IMR-90 (cell line): ENCODE results near the gene SIDT1. TPM values are rescaled to one million over a fixed set of nuclear protein-coding genes. Genes with fewer than 3 reads are reported as not detected.

ENCODE experiments used
- ATAC-seq: fragments of 200-7000 bp; cut with Tn5 transposase; 2 replicates; pipeline ENCODE4 v1.9.1; 2020; ENCODE audit warnings: low read depth, mild to moderate bottlenecking, moderate library complexity
- BruUV-seq: library from RNA; stranded (reverse); fragments of 400-500 nt; replicated peaks from 2 replicates; lab custom pipeline; 2021; lab: Mats Ljungman, UMichigan
- CTCF ChIA-PET: fragments of 300-600 bp; formaldehyde crosslinking; extraction: SDS; loops from one replicate; lab custom pipeline; 2021; ENCODE audit warnings: antibody characterized with exemption; lab: Yijun Ruan, JAX
- POLR2A ChIA-PET: fragments of 300-600 bp; sonication (Branson Sonifier 250); formaldehyde crosslinking; loops from one replicate; lab custom pipeline; 2022; ENCODE audit warnings: antibody characterized with exemption; ENCODE audit not compliant: unreplicated experiment; lab: Charles Lee
- DNase-seq: peaks from one replicate; pipeline ENCODE4 v3.0.0; 2013
- H2AFZ ChIP-seq: replicated peaks from 2 replicates; pipeline ENCODE3; 2013; ENCODE audit warnings: low read length, mild to moderate bottlenecking; ENCODE audit not compliant: poor library complexity
- H2AK5ac ChIP-seq: 2 replicates; pipeline ENCODE4 v1.6.1; 2013; ENCODE audit warnings: low read depth, low read length, inconsistent platforms
- H2AK9ac ChIP-seq: replicated peaks from 2 replicates; pipeline ENCODE3; 2013; ENCODE audit warnings: mild to moderate bottlenecking, low read depth, low read length, moderate library complexity; ENCODE audit not compliant: poor library complexity
- H2BK120ac ChIP-seq: 2 replicates; pipeline ENCODE4 v1.6.1; 2013; ENCODE audit warnings: low read depth, low read length, inconsistent platforms
- H2BK15ac ChIP-seq: 3 replicates; pipeline ENCODE4 v1.6.1; 2013; ENCODE audit warnings: low read depth, low read length, inconsistent platforms
- H2BK20ac ChIP-seq: 2 replicates; pipeline ENCODE4 v1.6.1; 2013; ENCODE audit warnings: low read depth, mild to moderate bottlenecking, inconsistent platforms, low read length, moderate library complexity
- H2BK5ac ChIP-seq: 2 replicates; pipeline ENCODE4 v1.6.1; 2013; ENCODE audit warnings: mild to moderate bottlenecking, low read depth, low read length, inconsistent platforms; ENCODE audit not compliant: poor library complexity, severe bottlenecking
- H3K14ac ChIP-seq: replicated peaks from 2 replicates; pipeline ENCODE4 v1.6.1; 2013; ENCODE audit warnings: low read depth, low read length, inconsistent platforms
- H3K18ac ChIP-seq: 2 replicates; pipeline ENCODE4 v1.6.1; 2013; ENCODE audit warnings: low read depth, low read length, control low read depth
- H3K23ac ChIP-seq: 2 replicates; pipeline ENCODE4 v1.6.1; 2013; ENCODE audit warnings: low read depth, low read length, inconsistent platforms
- H3K27ac ChIP-seq: 2 replicates; pipeline ENCODE4 v1.5.1; 2013; ENCODE audit warnings: mild to moderate bottlenecking, control low read depth, low read length; ENCODE audit not compliant: insufficient read depth
- H3K27me3 ChIP-seq: 2 replicates; pipeline ENCODE4 v1.6.1; 2013; ENCODE audit warnings: low read length; ENCODE audit not compliant: control insufficient read depth, insufficient read depth
- H3K36me3 ChIP-seq: 2 replicates; pipeline ENCODE4 v1.6.1; 2013; ENCODE audit warnings: low read length, mixed read lengths; ENCODE audit not compliant: control insufficient read depth, insufficient read depth
- H3K4ac ChIP-seq: 2 replicates; pipeline ENCODE4 v1.6.1; 2013; ENCODE audit warnings: low read depth, low read length, inconsistent platforms
- H3K4me1 ChIP-seq: 2 replicates; pipeline ENCODE4 v1.6.1; 2013; ENCODE audit warnings: low read length, mixed read lengths; ENCODE audit not compliant: control insufficient read depth, insufficient read depth
- H3K4me2 ChIP-seq: 2 replicates; pipeline ENCODE4 v1.6.1; 2013; ENCODE audit warnings: low read depth, mild to moderate bottlenecking, control low read depth, low read length, moderate library complexity
- H3K4me3 ChIP-seq: 2 replicates; pipeline ENCODE4 v1.5.1; 2013; ENCODE audit warnings: low read depth, mild to moderate bottlenecking, control low read depth, low read length, moderate library complexity; ENCODE audit not compliant: insufficient read depth
- H3K56ac ChIP-seq: 2 replicates; pipeline ENCODE4 v1.6.1; 2013; ENCODE audit warnings: low read length, inconsistent platforms; ENCODE audit not compliant: insufficient read depth; ENCODE audit errors: extremely low read depth
- H3K79me1 ChIP-seq, 2 experiments: 2 replicates each; pipeline ENCODE4 v1.6.1; 2013; ENCODE audit warnings: low read length in 2 of 2, inconsistent platforms in 1 of 2, low read depth in 1 of 2
- H3K9ac ChIP-seq: 2 replicates; pipeline ENCODE4 v1.6.1; 2013; ENCODE audit warnings: low read depth, low read length, control low read depth
- H3K9me1 ChIP-seq: 2 replicates; pipeline ENCODE4 v1.6.1; 2013; ENCODE audit warnings: low read length, inconsistent platforms; ENCODE audit not compliant: insufficient read depth
- H3K9me3 ChIP-seq: 2 replicates; pipeline ENCODE4 v1.6.1; 2013; ENCODE audit warnings: low read length; ENCODE audit not compliant: control insufficient read depth, insufficient read depth
- H4K20me1 ChIP-seq: 2 replicates; pipeline ENCODE4 v1.6.1; 2013; ENCODE audit warnings: low read length, inconsistent platforms; ENCODE audit not compliant: insufficient read depth
- H4K5ac ChIP-seq: 2 replicates; pipeline ENCODE4 v1.6.1; 2013; ENCODE audit warnings: mild to moderate bottlenecking, low read depth, low read length, control low read depth
- H4K8ac ChIP-seq, 2 experiments: 2 replicates each; pipeline ENCODE4 v1.6.1; 2013; ENCODE audit warnings: low read depth in 2 of 2, low read length in 2 of 2, control low read depth in 1 of 2, inconsistent platforms in 1 of 2
- H4K91ac ChIP-seq: 2 replicates; pipeline ENCODE4 v1.6.1; 2013; ENCODE audit warnings: low read depth, low read length, inconsistent platforms; ENCODE audit not compliant: insufficient read depth
- BHLHE40 ChIP-seq: fragments of 150-350 bp; IDR thresholded peaks from 2 replicates; pipeline ENCODE4 v1.6.1; 2016; ENCODE audit warnings: mild to moderate bottlenecking, low read depth, low read length
- CEBPB ChIP-seq: IDR thresholded peaks from 2 replicates; pipeline ENCODE4 v1.6.1; 2012; ENCODE audit warnings: low read depth, low read length, improper control_type of control experiment
- CHD1 ChIP-seq: IDR thresholded peaks from 2 replicates; pipeline ENCODE4 v1.6.1; 2012; ENCODE audit warnings: low read depth, low read length, improper control_type of control experiment
- MAFK ChIP-seq: IDR thresholded peaks from 2 replicates; pipeline ENCODE4 v1.6.1; 2012; ENCODE audit warnings: low read depth, low read length, improper control_type of control experiment
- MXI1 ChIP-seq: IDR thresholded peaks from 2 replicates; pipeline ENCODE4 v1.6.1; 2012; ENCODE audit warnings: low read depth, mild to moderate bottlenecking, low read length, moderate library complexity, borderline replicate concordance
- NFE2L2 ChIP-seq: fragments of 150-350 bp; IDR thresholded peaks from 2 replicates; pipeline ENCODE4 v1.6.1; 2016; ENCODE audit warnings: low read depth, mild to moderate bottlenecking, low read length
- POLR2A ChIP-seq: IDR thresholded peaks from 2 replicates; pipeline ENCODE4 v1.6.1; 2012; ENCODE audit warnings: mild to moderate bottlenecking, low read depth, low read length
- RCOR1 ChIP-seq: IDR thresholded peaks from 2 replicates; pipeline ENCODE4 v1.6.1; 2012; ENCODE audit warnings: mild to moderate bottlenecking, low read length, improper control_type of control experiment; ENCODE audit not compliant: insufficient replicate concordance
- RFX5 ChIP-seq: IDR thresholded peaks from 2 replicates; pipeline ENCODE4 v1.8.0; 2012; ENCODE audit warnings: low read depth, mild to moderate bottlenecking, low read length, moderate library complexity
- USF2 ChIP-seq: fragments of 150-350 bp; IDR thresholded peaks from 2 replicates; pipeline ENCODE4 v1.6.1; 2017; ENCODE audit warnings: mild to moderate bottlenecking, antibody characterized with exemption, low read length, low read depth
- WGBS, 2 experiments: methylation state at CpG; one replicate each; pipeline versions ENCODE4 v1.1.5 to v1.1.7; 2013; ENCODE audit warnings: missing lambda C conversion rate in 2 of 2; ENCODE audit not compliant: insufficient read length in 1 of 2; ENCODE audit errors: extremely low coverage in 2 of 2; 5-methylcytosine and 5-hydroxymethylcytosine counted together
- dilution Hi-C: fragments of 300-500 bp; cut with HindIII; formaldehyde crosslinking; loops from one replicate; pipeline ENCODE4 v1.14.3; 2018; ENCODE audit warnings: low sequenced_read_pairs; ENCODE audit not compliant: unreplicated experiment
- in situ Hi-C: fragments of 300-500 bp; cut with MboI; formaldehyde crosslinking; loops from 3 replicates; pipeline ENCODE4 v1.14.3; 2019; ENCODE audit warnings: low sequenced_read_pairs, inconsistent platforms, mixed read lengths
- intact Hi-C: fragments of 100-400 bp; cut with micrococcal nuclease; formaldehyde crosslinking; loops from 2 replicates; pipeline ENCODE4 v1.10.0; 2022
- polyA plus RNA-seq, 3 experiments: library from polyadenylated mRNA; depleted of rRNA; stranded (reverse); fragments of >200 nt; gene quantifications; 2 replicates each; pipeline ENCODE4 v1.2.3, GENCODE V29; 2012; ENCODE audit warnings: low replicate concordance in 1 of 3
- total RNA-seq: library from RNA; depleted of rRNA; stranded (reverse); fragments of >200 nt; gene quantifications from 2 replicates; pipeline ENCODE4 v1.2.3, GENCODE V29; 2012

Gene SIDT1
- total and polyA plus RNA-seq, 2 of the 4 experiments (the other 2 are of a cell fraction): not detected

- dilution Hi-C loops (no loop called here), in situ Hi-C loops (no loop called here), intact Hi-C loops (no loop called here)
- WGBS, 2 experiments: no CpG with 5 or more reads among the region's 2 CpGs
- Histone ChIP-seq H3K4me2 (no peak overlapping the region), H2BK5ac (no peak overlapping the region), H3K36me3 (no peaks in the 10 kb centered on the region), H2BK120ac (no peak overlapping the region), H3K4ac (no peak overlapping the region), H3K4me3 (no peak overlapping the region), H3K9ac (no peak overlapping the region), H3K27me3 (peaks cover 19% of the 10 kb centered on the region), H3K9me1 (0 out of 2 replicates have a peak, but pooled peaks cover 2% of the 10 kb centered on the region), H2AK5ac (no peak overlapping the region), H4K5ac (no peak overlapping the region), H3K14ac (no peak overlapping the region), H4K8ac (no peak overlapping the region), H3K27ac (no peak overlapping the region), H2BK15ac (no peak overlapping the region), H3K56ac (no peak overlapping the region), H4K20me1 (no peaks in the 10 kb centered on the region), H3K18ac (no peak overlapping the region), H4K91ac (no peak overlapping the region), H3K23ac (no peak overlapping the region), H3K4me1 (no peaks in the 10 kb centered on the region), H3K79me1 (no peaks in the 10 kb centered on the region), H2AFZ (no peak overlapping the region), H3K9me3 (no peaks in the 10 kb centered on the region), H2AK9ac (no peak overlapping the region), H2BK20ac (no peak overlapping the region)
- BruUV-seq: no TSS peak
- ATAC-seq (no peak), DNase-seq (no peak)
- CTCF ChIA-PET: no interaction called here
- POLR2A ChIA-PET: no interaction called here
- TF ChIP-seq CEBPB: no peak
- no peak for TF ChIP-seq NFE2L2
- TF ChIP-seq MAFK: no peak
- no peak for TF ChIP-seq RCOR1
- TF ChIP-seq MXI1: no peak
- no peak for TF ChIP-seq CHD1
- no peak for TF ChIP-seq USF2
- TF ChIP-seq POLR2A: no peak
- no peak for TF ChIP-seq RFX5
- TF ChIP-seq BHLHE40: no peak
Observed at GRCh38 chr3:113600418-113601182, 68.2 kb downstream of the SIDT1 start.
